ENCODE measurements around the gene CABP2. TPM values are rescaled to one million over a fixed set of nuclear protein-coding genes. Genes with fewer than 3 reads are reported as not detected.

Gene CABP2
- total RNA-seq, 1 donor from 2014 or later: not detected

Small RNA genes lying within 50 kb of the gene (microRNA-seq; reads per million reads assigned to microRNA genes)
- not detected for gene MIR6752 (ENCODE audit: borderline number of aligned reads, borderline replicate concordance)

Small RNA genes lying within 50 kb of the gene (small RNA-seq; reads per million reads assigned to genes)
- gene MIR6752: not detected

Other genes starting within 250 kb of the CABP2 start
- gene ANKRD13D, start 234.1 kb downstream of the CABP2 start, total RNA-seq: 62.9 TPM
- gene SSH3, start 219.9 kb downstream of the CABP2 start, total RNA-seq: 98.0 TPM
- gene POLD4, start 169.9 kb downstream of the CABP2 start, total RNA-seq: 80.0 TPM
- 20.6 TPM for gene CLCF1, start 149.8 kb downstream of the CABP2 start, total RNA-seq
- gene RAD9A, start 131.5 kb downstream of the CABP2 start, total RNA-seq: 20.6 TPM
- gene PPP1CA, start 121.6 kb downstream of the CABP2 start, total RNA-seq: 102 TPM
- gene TBC1D10C, start 119.4 kb downstream of the CABP2 start, total RNA-seq: 6.6 TPM
- 1.7 TPM for gene CARNS1, start 107.8 kb downstream of the CABP2 start, total RNA-seq
- 50.6 TPM for gene RPS6KB2, start 95.0 kb downstream of the CABP2 start, total RNA-seq
- gene PTPRCAP, start 85.8 kb downstream of the CABP2 start, total RNA-seq: 18.2 TPM
- gene CORO1B, start 80.0 kb downstream of the CABP2 start, total RNA-seq: 70.7 TPM
- gene GPR152, start 70.7 kb downstream of the CABP2 start, total RNA-seq: not detected
- 0.98 TPM for gene CABP4, start 68.1 kb downstream of the CABP2 start, total RNA-seq
- gene TMEM134, start 54.2 kb downstream of the CABP2 start, total RNA-seq: 88.6 TPM
- 82.7 TPM for gene AIP, start 40.4 kb downstream of the CABP2 start, total RNA-seq
- gene PITPNM1, start 18.1 kb downstream of the CABP2 start, total RNA-seq: 21.9 TPM
- gene CDK2AP2, start 15.3 kb downstream of the CABP2 start, total RNA-seq: 46.4 TPM
- 2,739 TPM for gene GSTP1, start 60.4 kb upstream of the CABP2 start, total RNA-seq
- 254 TPM for gene NDUFV1, start 83.5 kb upstream of the CABP2 start, total RNA-seq
- 23.8 TPM for gene NUDT8, start 106.5 kb upstream of the CABP2 start, total RNA-seq
- not detected for gene TBX10, start 116.3 kb upstream of the CABP2 start, total RNA-seq
- not detected for gene ACY3, start 127.3 kb upstream of the CABP2 start, total RNA-seq
- 19.9 TPM for gene ALDH3B2, start 151.2 kb upstream of the CABP2 start, total RNA-seq